ENCODE measurements around the gene ARHGEF28.

- TF ChIP-seq, protein P1, sequence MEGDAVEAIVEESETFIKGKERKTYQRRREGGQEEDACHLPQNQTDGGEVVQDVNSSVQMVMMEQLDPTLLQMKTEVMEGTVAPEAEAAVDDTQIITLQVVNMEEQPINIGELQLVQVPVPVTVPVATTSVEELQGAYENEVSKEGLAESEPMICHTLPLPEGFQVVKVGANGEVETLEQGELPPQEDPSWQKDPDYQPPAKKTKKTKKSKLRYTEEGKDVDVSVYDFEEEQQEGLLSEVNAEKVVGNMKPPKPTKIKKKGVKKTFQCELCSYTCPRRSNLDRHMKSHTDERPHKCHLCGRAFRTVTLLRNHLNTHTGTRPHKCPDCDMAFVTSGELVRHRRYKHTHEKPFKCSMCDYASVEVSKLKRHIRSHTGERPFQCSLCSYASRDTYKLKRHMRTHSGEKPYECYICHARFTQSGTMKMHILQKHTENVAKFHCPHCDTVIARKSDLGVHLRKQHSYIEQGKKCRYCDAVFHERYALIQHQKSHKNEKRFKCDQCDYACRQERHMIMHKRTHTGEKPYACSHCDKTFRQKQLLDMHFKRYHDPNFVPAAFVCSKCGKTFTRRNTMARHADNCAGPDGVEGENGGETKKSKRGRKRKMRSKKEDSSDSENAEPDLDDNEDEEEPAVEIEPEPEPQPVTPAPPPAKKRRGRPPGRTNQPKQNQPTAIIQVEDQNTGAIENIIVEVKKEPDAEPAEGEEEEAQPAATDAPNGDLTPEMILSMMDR (IDR thresholded peaks at IDR 0.05) = no peak
- TF ChIP-seq POLR2A (IDR thresholded peaks at IDR 0.05) = no peak
Measured at GRCh38 chr5:73808911-73809310, 182.9 kb downstream of the ARHGEF28 start.

Data from upper lobe of left lung (tissue), 4 donors.